ENCODE data around the gene KASH5.
"Not testable (repeated sequence)": the region's sequence is repeated elsewhere in the genome, so short reads cannot be mapped to it uniquely, and the experiment has no call there.

The KASH5 gene

GRCh38 chr19:49459388-49459787 is 71.3 kb downstream of the KASH5 start:
- no peak for DNase-seq (ENCODE audit: low spot score)

- DNase-seq (ENCODE audit: low spot score) = not testable (repeated sequence)
These were observed 73.1 kb downstream of the KASH5 start for GRCh38 chr19:49461130-49461529.

- DNase-seq (ENCODE audit: low spot score) = no peak
These were observed 73.6 kb downstream of the KASH5 start for GRCh38 chr19:49461656-49462055.

GRCh38 chr19:49462492-49462891 is 74.4 kb downstream of the KASH5 start:
- no peak for DNase-seq (ENCODE audit: low spot score)

GRCh38 chr19:49463960-49464740 is 76.1 kb downstream of the KASH5 start:
- DNase-seq (ENCODE audit: low spot score) = no peak

- DNase-seq (ENCODE audit: low spot score) = no peak
These were observed 77.3 kb downstream of the KASH5 start for GRCh38 chr19:49465371-49465770.
